ENCODE data around the gene NCOA1.
"Not testable (repeated sequence)": the region's sequence is repeated elsewhere in the genome, so short reads cannot be mapped to it uniquely, and the experiment has no call there.

Gene NCOA1

DNA sequence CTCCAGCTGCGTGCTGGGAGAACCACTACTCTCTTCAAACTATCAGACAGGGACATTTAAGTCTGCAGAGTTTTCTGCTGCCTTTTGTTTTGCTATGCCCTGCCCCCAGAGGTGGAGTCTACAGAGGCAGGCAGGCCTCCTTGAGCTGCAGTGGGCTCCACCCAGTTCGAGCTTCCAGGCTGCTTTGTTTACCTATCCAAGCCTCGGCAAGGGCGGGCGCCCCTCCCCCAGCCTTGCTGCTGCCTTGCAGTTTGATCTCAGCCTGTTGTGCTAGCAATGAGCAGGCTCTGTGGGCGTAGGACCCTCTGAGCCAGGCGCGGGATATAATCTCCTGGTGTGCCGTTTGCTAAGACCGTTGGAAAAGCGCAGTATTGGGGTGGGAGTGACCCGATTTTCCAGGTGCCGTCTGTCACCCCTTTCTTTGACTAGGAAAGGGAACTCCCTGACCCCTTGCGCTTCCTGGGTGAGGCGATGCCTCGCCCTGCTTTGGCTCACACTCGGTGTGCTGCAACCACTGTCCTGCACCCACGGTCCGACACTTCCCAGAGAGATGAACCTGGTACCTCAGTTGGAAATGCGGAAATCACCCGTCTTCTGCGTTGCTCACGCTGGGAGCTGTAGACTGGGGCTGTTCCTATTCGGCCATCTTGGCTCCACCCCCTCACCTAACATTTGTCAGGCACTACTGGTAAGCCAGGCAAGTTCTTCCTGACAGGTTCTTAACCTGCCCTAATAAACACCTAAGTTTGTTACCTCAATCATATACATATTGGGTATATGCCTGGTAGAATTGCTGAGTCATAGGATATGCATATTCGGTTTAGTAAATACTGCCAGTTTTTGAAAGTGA lies 315.0 kb downstream of the NCOA1 start:
- not testable (repeated sequence) for DNase-seq; H3K4me3 ChIP-seq (ENCODE audit: insufficient read depth, low read depth, low read length, poor library complexity, severe bottlenecking); H3K36me3 ChIP-seq (ENCODE audit: control insufficient read depth, insufficient read depth, low read length); H3K27me3 ChIP-seq (replicated peaks; ENCODE audit: control insufficient read depth, insufficient read depth, low read length, poor library complexity, severe bottlenecking); H3K4me1 ChIP-seq (ENCODE audit: control insufficient read depth, insufficient read depth, low read length, poor library complexity, severe bottlenecking); H3K9me3 ChIP-seq (ENCODE audit: control insufficient read depth, low read length); H3K27ac ChIP-seq (ENCODE audit: insufficient read depth, low read length, poor library complexity, severe bottlenecking)

DNA sequence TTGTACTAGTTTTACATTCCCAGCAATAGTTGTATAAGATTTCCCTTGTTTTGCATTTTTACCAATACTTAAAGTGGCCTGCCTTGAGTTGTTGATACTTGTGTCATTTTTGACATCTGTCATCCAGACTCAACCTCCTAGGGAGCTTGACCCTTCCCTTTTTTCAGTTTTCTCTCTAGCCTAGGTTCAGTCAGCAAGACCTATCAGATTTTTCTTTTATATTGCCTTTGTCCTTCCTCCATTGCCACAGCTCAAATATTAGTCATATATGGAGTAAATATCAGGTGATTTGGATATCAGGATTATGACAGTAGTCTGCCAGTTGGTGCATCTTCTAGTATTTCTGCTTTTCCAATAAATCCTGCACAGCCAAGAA lies 315.6 kb downstream of the NCOA1 start:
- H3K4me1 ChIP-seq (ENCODE audit: control insufficient read depth, insufficient read depth, low read length, poor library complexity, severe bottlenecking), result no peaks in the 10 kb centered on the region
- H3K4me3 ChIP-seq (ENCODE audit: insufficient read depth, low read depth, low read length, poor library complexity, severe bottlenecking), result no peak overlapping the region
- H3K27me3 ChIP-seq (replicated peaks; ENCODE audit: control insufficient read depth, insufficient read depth, low read length, poor library complexity, severe bottlenecking), result no peaks in the 10 kb centered on the region
- no peaks in the 10 kb centered on the region for H3K36me3 ChIP-seq (ENCODE audit: control insufficient read depth, insufficient read depth, low read length)
- H3K9me3 ChIP-seq (ENCODE audit: control insufficient read depth, low read length), result no peaks in the 10 kb centered on the region
- H3K27ac ChIP-seq (ENCODE audit: insufficient read depth, low read length, poor library complexity, severe bottlenecking), result no peak overlapping the region
- no peak for DNase-seq

DNA sequence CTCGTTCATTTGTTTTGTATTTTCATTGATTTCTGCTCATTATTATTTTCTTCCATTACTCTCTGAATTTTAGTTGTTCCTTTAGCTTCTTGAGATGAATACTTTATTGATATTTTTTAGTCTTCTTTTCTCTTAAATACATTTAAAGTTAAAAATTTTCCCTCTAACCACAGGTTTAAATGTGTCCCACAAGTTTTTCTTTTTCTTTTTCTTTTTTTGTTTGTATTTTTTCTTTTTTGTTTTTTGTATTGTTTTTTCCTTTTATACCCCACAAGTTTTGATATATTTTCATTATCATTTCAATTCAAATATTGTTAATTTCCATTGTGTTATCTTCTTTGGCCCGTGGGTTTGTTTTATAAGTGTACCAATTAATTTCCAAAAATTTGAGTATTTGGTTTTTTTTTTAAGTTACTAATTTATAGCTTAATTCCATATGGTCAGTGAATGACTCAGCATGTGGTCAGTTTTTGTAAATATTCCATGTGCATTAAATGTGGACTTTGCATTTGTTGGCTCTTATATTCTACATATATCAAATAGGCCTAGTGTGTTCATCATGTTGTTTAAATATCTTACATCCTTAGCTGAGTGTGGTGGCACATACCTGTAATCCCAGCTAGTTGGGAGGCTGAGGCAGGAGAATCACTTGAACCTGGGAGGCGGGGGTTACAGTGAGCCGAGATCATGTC lies 318.4 kb downstream of the NCOA1 start:
- no peak overlapping the region for H3K27ac ChIP-seq (ENCODE audit: insufficient read depth, low read length, poor library complexity, severe bottlenecking)
- no peak overlapping the region for H3K4me3 ChIP-seq (ENCODE audit: insufficient read depth, low read depth, low read length, poor library complexity, severe bottlenecking)
- DNase-seq, result no peak
- H3K36me3 ChIP-seq (ENCODE audit: control insufficient read depth, insufficient read depth, low read length), result no peaks in the 10 kb centered on the region
- no peaks in the 10 kb centered on the region for H3K9me3 ChIP-seq (ENCODE audit: control insufficient read depth, low read length)
- H3K4me1 ChIP-seq (ENCODE audit: control insufficient read depth, insufficient read depth, low read length, poor library complexity, severe bottlenecking), result no peaks in the 10 kb centered on the region
- no peaks in the 10 kb centered on the region for H3K27me3 ChIP-seq (replicated peaks; ENCODE audit: control insufficient read depth, insufficient read depth, low read length, poor library complexity, severe bottlenecking)

DNA sequence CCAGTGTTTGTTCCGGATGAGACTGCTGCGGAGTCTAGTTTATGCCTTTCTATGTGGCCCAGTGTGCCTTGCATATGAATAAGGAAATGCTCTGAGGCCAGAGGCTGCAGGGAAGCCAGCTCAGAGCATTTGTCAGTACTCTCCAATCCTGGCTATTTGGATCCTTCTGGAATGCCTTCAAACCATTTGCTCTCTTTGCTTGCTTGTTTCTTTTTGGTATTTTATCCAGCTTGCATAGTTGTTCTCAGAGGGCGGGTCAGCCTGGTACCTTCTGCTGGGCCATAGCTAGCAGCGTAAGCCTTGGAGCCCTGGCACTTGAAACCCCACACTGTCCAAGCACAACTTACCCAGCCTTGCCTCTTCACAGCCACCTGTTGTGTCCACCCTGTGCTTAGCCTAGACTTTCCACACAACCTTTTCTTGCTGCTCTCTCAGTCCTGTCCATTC lies 322.7 kb downstream of the NCOA1 start:
- no peak for DNase-seq
- no peak overlapping the region for H3K4me3 ChIP-seq (ENCODE audit: insufficient read depth, low read depth, low read length, poor library complexity, severe bottlenecking)
- H3K36me3 ChIP-seq (ENCODE audit: control insufficient read depth, insufficient read depth, low read length), result no peaks in the 10 kb centered on the region

DNA sequence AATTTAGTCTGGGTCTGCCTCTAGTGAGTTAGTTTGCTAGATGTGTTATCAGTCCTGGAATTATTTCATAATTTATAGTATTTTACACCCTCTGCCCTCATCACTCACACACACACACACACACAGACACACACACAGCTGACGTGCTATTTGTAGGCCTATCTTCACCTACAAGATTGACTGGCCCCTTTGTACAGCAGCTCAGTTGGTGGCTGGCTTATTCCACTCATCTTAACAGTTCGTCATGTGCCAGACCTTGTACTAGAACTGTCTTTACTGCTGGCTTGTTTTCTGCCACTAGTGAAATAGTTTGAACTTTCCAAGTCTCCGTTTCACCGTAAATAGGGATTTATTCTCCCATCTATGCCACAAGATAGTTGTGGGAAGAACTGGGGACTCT lies 323.5 kb downstream of the NCOA1 start:
- DNase-seq, result no peak
- H3K9me3 ChIP-seq (ENCODE audit: control insufficient read depth, low read length), result no peaks in the 10 kb centered on the region
- H3K27ac ChIP-seq (ENCODE audit: insufficient read depth, low read length, poor library complexity, severe bottlenecking), result no peak overlapping the region
- no peak overlapping the region for H3K4me3 ChIP-seq (ENCODE audit: insufficient read depth, low read depth, low read length, poor library complexity, severe bottlenecking)
- H3K36me3 ChIP-seq (ENCODE audit: control insufficient read depth, insufficient read depth, low read length), result peaks cover 6% of the 10 kb centered on the region
- H3K27me3 ChIP-seq (replicated peaks; ENCODE audit: control insufficient read depth, insufficient read depth, low read length, poor library complexity, severe bottlenecking), result no peaks in the 10 kb centered on the region
- no peaks in the 10 kb centered on the region for H3K4me1 ChIP-seq (ENCODE audit: control insufficient read depth, insufficient read depth, low read length, poor library complexity, severe bottlenecking)

More for the DNA sequence above, 322.7 kb downstream of the NCOA1 start:
- Histone ChIP-seq H3K27ac (ENCODE audit: insufficient read depth, low read length, poor library complexity, severe bottlenecking) (no peak overlapping the region), H3K9me3 (ENCODE audit: control insufficient read depth, low read length) (no peaks in the 10 kb centered on the region), H3K4me1 (ENCODE audit: control insufficient read depth, insufficient read depth, low read length, poor library complexity, severe bottlenecking) (no peaks in the 10 kb centered on the region), H3K27me3 (replicated peaks; ENCODE audit: control insufficient read depth, insufficient read depth, low read length, poor library complexity, severe bottlenecking) (no peaks in the 10 kb centered on the region)

DNA sequence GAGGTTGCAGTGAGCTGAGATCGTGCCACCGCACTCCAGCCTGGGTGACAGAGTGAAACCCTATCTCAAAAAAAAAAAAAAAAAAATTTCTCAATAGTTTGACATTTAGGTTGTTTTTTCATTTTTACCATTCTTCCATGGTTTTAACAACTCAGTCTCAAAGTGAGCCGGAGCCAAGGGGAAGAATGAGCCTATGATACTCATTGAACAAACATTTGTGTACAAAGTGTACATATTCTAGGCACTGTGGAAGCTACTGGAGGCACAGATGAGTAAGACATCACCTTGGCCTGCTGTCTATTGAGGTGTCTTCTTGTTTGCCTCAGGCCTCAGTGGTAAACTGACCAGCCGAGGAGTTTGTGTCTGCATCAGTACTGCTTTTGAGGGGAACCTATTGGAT lies 324.1 kb downstream of the NCOA1 start:
- Histone ChIP-seq H3K27me3 (replicated peaks; ENCODE audit: control insufficient read depth, insufficient read depth, low read length, poor library complexity, severe bottlenecking) (no peaks in the 10 kb centered on the region), H3K4me1 (ENCODE audit: control insufficient read depth, insufficient read depth, low read length, poor library complexity, severe bottlenecking) (no peaks in the 10 kb centered on the region), H3K27ac (ENCODE audit: insufficient read depth, low read length, poor library complexity, severe bottlenecking) (no peak overlapping the region), H3K36me3 (ENCODE audit: control insufficient read depth, insufficient read depth, low read length) (peaks cover 10% of the 10 kb centered on the region), H3K4me3 (ENCODE audit: insufficient read depth, low read depth, low read length, poor library complexity, severe bottlenecking) (no peak overlapping the region), H3K9me3 (ENCODE audit: control insufficient read depth, low read length) (no peaks in the 10 kb centered on the region)
- DNase-seq, result no peak

DNA sequence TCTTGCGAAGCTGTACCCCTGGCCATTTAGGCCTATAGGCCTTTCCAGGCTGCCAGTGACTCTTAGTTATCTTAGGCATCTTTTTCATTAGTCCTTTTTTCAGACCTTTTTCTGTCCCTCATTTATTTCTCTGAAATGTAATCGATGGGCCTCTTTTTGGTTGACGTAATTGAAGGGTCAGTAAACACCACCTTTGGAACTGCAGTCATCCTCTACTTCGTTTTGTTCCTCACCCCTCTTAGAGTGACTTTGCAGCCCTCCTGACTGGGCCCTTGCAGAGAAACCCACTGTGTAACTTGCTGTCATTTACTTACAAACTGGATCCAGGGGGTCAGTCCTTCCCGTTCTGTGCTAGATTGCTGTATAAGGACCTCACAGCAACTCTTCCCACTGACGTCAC lies 325.4 kb downstream of the NCOA1 start:
- H3K27ac ChIP-seq (ENCODE audit: insufficient read depth, low read length, poor library complexity, severe bottlenecking), result no peak overlapping the region
- no peaks in the 10 kb centered on the region for H3K9me3 ChIP-seq (ENCODE audit: control insufficient read depth, low read length)
- H3K4me1 ChIP-seq (ENCODE audit: control insufficient read depth, insufficient read depth, low read length, poor library complexity, severe bottlenecking), result no peaks in the 10 kb centered on the region
- DNase-seq, result no peak
- no peaks in the 10 kb centered on the region for H3K27me3 ChIP-seq (replicated peaks; ENCODE audit: control insufficient read depth, insufficient read depth, low read length, poor library complexity, severe bottlenecking)
- peaks cover 22% of the 10 kb centered on the region for H3K36me3 ChIP-seq (ENCODE audit: control insufficient read depth, insufficient read depth, low read length)
- no peak overlapping the region for H3K4me3 ChIP-seq (ENCODE audit: insufficient read depth, low read depth, low read length, poor library complexity, severe bottlenecking)

DNA sequence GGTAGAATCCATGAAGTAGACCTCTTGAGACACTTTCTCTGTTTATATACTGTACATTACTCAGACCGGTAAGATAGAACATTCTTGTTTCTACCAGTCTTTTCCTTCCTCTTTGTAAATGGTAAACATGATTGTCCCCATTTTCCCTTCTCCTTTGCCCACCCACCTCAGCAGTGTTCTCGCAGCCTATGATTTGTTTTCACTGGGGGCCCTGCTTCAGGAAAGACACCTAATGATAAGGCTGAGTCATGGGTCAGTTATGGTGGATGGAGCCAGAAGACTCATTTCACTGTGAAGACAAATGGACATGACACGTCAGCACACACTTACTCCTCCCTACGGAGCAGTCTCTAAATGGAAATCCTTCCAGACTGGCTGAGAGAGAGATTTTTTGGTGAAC lies 325.8 kb downstream of the NCOA1 start:
- no peaks in the 10 kb centered on the region for H3K4me1 ChIP-seq (ENCODE audit: control insufficient read depth, insufficient read depth, low read length, poor library complexity, severe bottlenecking)
- H3K36me3 ChIP-seq (ENCODE audit: control insufficient read depth, insufficient read depth, low read length), result peaks cover 24% of the 10 kb centered on the region
- H3K27me3 ChIP-seq (replicated peaks; ENCODE audit: control insufficient read depth, insufficient read depth, low read length, poor library complexity, severe bottlenecking), result no peaks in the 10 kb centered on the region
- no peaks in the 10 kb centered on the region for H3K9me3 ChIP-seq (ENCODE audit: control insufficient read depth, low read length)
- no peak for DNase-seq
- no peak overlapping the region for H3K27ac ChIP-seq (ENCODE audit: insufficient read depth, low read length, poor library complexity, severe bottlenecking)
- H3K4me3 ChIP-seq (ENCODE audit: insufficient read depth, low read depth, low read length, poor library complexity, severe bottlenecking), result no peak overlapping the region

DNA sequence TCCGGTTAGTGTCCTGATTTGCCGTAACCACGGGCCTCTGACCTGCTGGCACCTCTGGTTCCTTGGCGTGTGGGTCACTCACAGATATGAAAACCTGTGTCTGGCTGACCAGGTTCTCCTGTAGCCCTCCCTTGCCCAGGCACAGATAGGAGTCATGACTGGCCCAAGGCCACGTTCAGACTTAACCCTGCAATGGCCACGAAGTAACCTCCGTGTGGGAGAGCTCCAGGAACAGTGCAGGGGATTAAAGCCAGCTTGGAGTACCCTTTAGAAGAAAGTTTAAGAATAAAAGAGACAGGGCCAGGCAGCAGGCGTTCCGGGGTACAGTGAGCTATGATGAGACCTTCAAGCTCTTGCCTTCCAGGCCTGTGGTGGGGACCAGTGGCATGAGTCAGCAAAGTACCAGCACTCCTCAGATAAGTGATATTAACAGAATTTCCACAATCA lies 327.7 kb downstream of the NCOA1 start:
- Histone ChIP-seq H3K27ac (ENCODE audit: insufficient read depth, low read length, poor library complexity, severe bottlenecking) (no peak overlapping the region), H3K9me3 (ENCODE audit: control insufficient read depth, low read length) (no peaks in the 10 kb centered on the region), H3K4me3 (ENCODE audit: insufficient read depth, low read depth, low read length, poor library complexity, severe bottlenecking) (no peak overlapping the region), H3K36me3 (ENCODE audit: control insufficient read depth, insufficient read depth, low read length) (peaks cover 24% of the 10 kb centered on the region), H3K27me3 (replicated peaks; ENCODE audit: control insufficient read depth, insufficient read depth, low read length, poor library complexity, severe bottlenecking) (no peaks in the 10 kb centered on the region), H3K4me1 (ENCODE audit: control insufficient read depth, insufficient read depth, low read length, poor library complexity, severe bottlenecking) (no peaks in the 10 kb centered on the region)
- DNase-seq, result no peak

DNA sequence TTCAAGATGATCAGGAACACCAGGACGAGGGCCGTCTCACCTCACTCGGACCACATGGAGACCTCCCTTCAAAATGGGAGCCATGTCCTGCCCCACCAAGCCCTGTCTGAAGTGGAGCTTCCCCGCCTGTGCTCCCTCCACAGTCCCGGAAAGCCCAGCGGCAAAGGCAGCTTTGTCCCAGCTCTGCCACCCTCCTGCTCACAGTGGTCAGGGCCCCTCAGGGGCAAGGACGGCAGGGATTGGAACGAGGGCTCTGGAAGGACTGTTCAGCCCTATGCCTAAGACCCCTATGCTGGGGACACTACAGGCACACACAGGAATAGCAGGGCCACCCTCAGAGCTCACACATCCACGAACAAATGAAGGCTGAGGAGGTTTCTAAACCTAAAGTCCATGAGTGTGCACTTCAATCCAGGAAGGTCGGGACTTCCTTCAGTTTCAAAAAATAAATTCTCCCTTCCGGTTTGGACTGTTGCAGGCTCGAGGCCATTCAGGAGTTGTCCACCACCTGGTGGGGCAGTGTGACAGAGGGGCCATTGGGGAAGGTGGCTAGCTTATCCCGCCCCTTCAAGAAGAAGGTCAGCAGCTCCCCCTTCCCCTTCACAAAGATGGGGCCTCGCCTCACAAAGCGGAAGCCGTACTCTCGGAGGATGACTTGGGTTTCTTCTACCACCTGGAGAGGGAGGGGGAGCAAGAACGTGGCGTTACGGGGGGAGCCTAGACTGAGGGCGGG lies 328.6 kb downstream of the NCOA1 start:
- DNase-seq, result no peak

More for the DNA sequence above, 328.6 kb downstream of the NCOA1 start:
- Histone ChIP-seq H3K36me3 (ENCODE audit: control insufficient read depth, insufficient read depth, low read length) (peaks cover 24% of the 10 kb centered on the region), H3K4me1 (ENCODE audit: control insufficient read depth, insufficient read depth, low read length, poor library complexity, severe bottlenecking) (no peaks in the 10 kb centered on the region), H3K9me3 (ENCODE audit: control insufficient read depth, low read length) (no peaks in the 10 kb centered on the region), H3K4me3 (ENCODE audit: insufficient read depth, low read depth, low read length, poor library complexity, severe bottlenecking) (no peak overlapping the region), H3K27ac (ENCODE audit: insufficient read depth, low read length, poor library complexity, severe bottlenecking) (no peak overlapping the region), H3K27me3 (replicated peaks; ENCODE audit: control insufficient read depth, insufficient read depth, low read length, poor library complexity, severe bottlenecking) (no peaks in the 10 kb centered on the region)

Data from effector memory CD4-positive, alpha-beta T cell (primary cell).